AG04449 (cell line): ENCODE data around the gene VEGFB.

Experiments used
- CTCF ChIA-PET: fragments of 350-600 bp; formaldehyde crosslinking; extraction: SDS; loops from one replicate; lab custom pipeline; 2021; ENCODE audit warnings: antibody characterized with exemption; lab: Yijun Ruan, JAX
- POLR2A ChIA-PET: fragments of 400-600, 350-600 bp; formaldehyde crosslinking; extraction: SDS; loops from one replicate; lab custom pipeline; 2020; ENCODE audit warnings: antibody characterized with exemption, inconsistent platforms; lab: Yijun Ruan, JAX
- DNase-seq: peaks from one replicate; pipeline ENCODE4 v3.0.0-alpha.2; 2010; ENCODE audit warnings: low read depth, low spot score
- H3K4me3 ChIP-seq: 2 replicates; pipeline ENCODE4 v1.5.1; 2011; ENCODE audit warnings: low read depth, mild to moderate bottlenecking, control low read depth, low read length
- TF ChIP-seq, protein P1 (sequence below): IDR thresholded peaks from one replicate; pipeline ENCODE4 v1.5.1; 2011; ENCODE audit warnings: mild to moderate bottlenecking, moderate library complexity, low read length, control low read depth, inconsistent platforms; ENCODE audit not compliant: insufficient read depth; ENCODE audit errors: missing control alignments

Gene VEGFB

DNA sequence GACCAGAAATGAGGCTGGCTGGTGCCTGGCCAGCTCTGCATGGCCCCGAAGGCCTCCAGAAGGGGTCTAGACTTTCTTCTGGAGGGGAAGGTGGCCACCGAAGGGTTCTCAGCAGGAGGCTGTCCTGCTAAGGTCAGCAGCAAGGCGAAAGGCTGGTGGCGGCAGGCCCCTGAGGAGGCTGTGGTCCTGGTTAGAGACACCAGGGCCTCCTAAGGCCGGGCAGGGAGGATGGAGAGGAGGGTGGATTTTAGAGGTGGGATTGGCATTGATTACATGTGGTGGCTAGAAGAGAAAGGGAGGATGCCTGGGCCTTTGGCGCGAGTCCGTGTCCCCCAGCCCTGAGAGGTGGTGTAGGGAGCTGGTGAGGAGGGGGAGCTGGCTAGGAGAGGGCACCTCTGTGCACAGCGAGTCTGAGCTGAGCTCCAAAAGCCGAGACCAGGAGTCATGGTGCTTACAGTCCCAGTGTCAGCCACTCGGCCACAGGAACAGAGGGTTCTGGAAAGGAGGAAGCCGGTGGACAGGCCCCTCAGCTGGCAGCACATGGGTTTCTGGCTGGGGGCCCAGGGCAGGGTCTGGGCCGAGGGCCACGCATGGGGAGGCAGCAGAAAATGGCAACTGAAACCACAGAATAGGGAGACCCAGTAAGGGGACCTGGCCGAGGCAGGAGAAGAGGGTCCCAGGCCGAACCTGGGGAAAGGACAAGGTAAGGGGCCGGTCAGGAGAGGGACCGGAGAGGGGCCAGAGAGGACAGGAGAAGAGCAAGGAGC is 25.4 kb upstream of the VEGFB start:
- CTCF ChIA-PET: interaction anchor here (1.1 to 11.7 kb wide), 7 partner anchors 7 to 94 kb away, joined by 3 to 305 read pairs (median 86); partner anchors contain the start of genes CATSPERZ, ESRRA, NUDT22 and PLCB3
- TF ChIP-seq, protein P1, sequence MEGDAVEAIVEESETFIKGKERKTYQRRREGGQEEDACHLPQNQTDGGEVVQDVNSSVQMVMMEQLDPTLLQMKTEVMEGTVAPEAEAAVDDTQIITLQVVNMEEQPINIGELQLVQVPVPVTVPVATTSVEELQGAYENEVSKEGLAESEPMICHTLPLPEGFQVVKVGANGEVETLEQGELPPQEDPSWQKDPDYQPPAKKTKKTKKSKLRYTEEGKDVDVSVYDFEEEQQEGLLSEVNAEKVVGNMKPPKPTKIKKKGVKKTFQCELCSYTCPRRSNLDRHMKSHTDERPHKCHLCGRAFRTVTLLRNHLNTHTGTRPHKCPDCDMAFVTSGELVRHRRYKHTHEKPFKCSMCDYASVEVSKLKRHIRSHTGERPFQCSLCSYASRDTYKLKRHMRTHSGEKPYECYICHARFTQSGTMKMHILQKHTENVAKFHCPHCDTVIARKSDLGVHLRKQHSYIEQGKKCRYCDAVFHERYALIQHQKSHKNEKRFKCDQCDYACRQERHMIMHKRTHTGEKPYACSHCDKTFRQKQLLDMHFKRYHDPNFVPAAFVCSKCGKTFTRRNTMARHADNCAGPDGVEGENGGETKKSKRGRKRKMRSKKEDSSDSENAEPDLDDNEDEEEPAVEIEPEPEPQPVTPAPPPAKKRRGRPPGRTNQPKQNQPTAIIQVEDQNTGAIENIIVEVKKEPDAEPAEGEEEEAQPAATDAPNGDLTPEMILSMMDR: no peak

DNA sequence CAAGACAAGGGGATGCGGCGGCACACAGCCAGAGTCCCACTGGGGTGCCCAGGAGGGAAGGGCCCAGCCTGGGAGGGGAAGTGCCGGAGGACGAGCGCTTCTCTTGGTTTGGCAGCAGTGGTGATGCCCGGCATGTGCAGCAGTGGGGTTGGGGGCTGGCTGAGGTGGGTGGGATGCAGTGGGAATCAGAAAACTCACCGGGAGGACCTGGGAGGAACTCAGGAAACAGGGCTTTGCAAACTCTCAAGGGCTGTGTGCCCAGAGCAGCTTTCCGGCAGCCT is 24.9 kb upstream of the VEGFB start:
- H3K4me3 ChIP-seq: no peak overlapping the region
- DNase-seq: no peak
- TF ChIP-seq, protein P1: no peak
- ChIA-PET CTCF (interaction anchor here (7.9 to 11.7 kb wide), 3 partner anchors 15 to 93 kb away, joined by 56 to 305 read pairs (median 121); partner anchors contain the start of genes CATSPERZ, ESRRA, NUDT22 and STIP1), POLR2A (no interaction called here)

More for the DNA sequence above, 25.4 kb upstream of the VEGFB start:
- no peak overlapping the region for H3K4me3 ChIP-seq
- POLR2A ChIA-PET: no interaction called here
- no peak for DNase-seq

DNA sequence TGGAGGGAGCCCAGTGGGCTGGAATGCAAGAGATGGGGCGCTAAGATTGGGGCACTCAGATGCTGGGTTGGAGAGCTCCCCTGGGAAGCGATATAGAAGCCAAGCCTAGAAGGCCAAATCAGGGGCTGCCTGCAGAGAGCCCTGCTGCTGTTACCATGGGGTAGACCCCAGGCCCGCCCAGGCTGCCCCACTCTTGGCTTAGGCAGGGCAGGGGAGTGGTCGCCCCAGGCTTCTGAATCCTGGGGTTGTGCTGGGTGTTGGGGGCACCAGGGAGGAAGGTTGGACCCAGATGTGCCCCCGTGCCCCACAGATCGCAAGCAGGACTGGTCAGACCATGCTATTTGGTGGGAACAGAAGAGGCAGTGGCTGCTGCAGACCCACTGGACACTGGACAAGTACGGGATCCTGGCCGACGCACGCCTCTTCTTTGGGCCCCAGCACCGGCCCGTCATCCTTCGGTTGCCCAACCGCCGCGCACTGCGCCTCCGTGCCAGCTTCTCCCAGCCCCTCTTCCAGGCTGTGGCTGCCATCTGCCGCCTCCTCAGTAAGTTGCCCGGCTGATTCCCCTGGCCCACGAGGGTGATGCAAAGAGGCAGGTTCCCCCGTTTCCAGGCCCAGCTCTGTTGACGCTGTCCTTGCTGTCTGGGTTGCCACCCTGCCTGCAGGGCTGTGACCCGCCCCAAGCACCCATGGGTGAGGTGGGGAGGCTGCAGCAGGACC is 23.9 kb upstream of the VEGFB start:
- DNase-seq: no peak
- no peak overlapping the region for H3K4me3 ChIP-seq
- TF ChIP-seq, protein P1: no peak
- ChIA-PET CTCF (interaction anchor here (1.6 to 11.7 kb wide), 4 partner anchors 14 to 92 kb away, joined by 4 to 305 read pairs (median 88); partner anchors contain the start of genes CATSPERZ, ESRRA, NUDT22 and STIP1), POLR2A (no interaction called here)

DNA sequence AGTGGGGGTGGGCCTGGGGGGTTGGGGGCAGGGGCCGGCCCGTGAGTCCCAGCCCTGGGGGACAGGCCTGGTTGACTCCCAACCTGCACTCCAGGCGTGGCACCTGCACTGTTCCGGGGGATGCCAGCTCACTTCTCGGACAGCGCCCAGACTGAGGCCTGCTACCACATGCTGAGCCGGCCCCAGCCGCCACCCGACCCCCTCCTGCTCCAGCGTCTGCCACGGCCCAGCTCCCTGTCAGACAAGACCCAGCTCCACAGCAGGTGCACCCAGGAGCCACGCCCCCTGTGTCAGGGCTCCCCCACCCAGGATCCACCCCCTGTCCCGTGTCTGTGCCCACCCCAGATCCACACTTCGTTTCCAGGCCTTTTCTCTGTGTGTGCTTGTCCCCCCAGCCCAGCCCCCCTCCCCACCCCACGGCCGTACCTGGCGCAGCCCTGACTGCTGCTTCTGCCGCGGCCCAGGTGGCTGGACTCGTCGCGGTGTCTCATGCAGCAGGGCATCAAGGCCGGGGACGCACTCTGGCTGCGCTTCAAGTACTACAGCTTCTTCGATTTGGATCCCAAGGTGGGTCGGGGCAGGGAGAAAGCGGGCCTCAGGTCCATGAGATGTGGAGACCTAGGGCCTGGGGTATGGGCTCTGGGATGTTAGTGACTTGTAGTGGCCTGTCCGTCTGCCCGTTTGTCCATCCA is 23.1 kb upstream of the VEGFB start:
- no peak for DNase-seq
- no peak overlapping the region for H3K4me3 ChIP-seq
- CTCF ChIA-PET: interaction anchor here (1.3 to 11.7 kb wide), 5 partner anchors 13 to 91 kb away, joined by 3 to 305 read pairs (median 56); partner anchors contain the start of genes CATSPERZ, ESRRA, NUDT22 and STIP1
- TF ChIP-seq, protein P1: no peak
- POLR2A ChIA-PET: interaction anchor here (0.6 kb wide), 1 partner anchor 31 kb away, joined by 3 read pairs; no protein-coding TSS in a partner anchor

DNA sequence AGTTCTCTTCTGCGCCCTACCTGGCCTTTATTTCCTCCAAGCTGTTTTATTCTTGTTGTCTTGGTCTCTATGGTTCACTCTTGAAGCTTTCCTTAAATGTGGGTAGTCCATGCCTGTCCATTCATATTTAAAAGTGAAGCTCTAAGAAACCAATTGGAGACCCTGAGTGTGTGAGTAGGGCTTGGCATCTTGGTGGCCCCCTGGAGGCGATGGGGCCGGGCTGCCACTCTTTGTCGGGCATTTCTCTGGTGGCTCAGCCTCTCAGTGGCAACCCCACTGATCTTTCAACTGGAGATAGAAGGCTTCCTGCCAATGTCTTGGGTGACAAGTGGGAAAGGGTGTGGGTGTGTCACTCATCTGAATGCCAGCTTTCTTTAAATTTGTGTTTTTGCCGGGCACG is 17.5 kb upstream of the VEGFB start:
- no peak for DNase-seq
- ChIA-PET CTCF (interaction anchor here (2.6 to 9.1 kb wide), 3 partner anchors 12 to 87 kb away, joined by 8 to 86 read pairs (median 23); partner anchors contain the start of genes ESRRA and FERMT3), POLR2A (no interaction called here)
- no peak overlapping the region for H3K4me3 ChIP-seq
- TF ChIP-seq, protein P1: no peak
